GM23338 (cell line): ENCODE measurements around the gene SSTR3. TPM values are rescaled to one million over a fixed set of nuclear protein-coding genes. Genes with fewer than 3 reads are reported as not detected.

Experiments
- ATAC-seq: fragments of 200-7000 bp; cut with Tn5 transposase; 3 replicates; pipeline ENCODE4 v1.9.1; 2020
- DNase-seq: peaks from one replicate; pipeline ENCODE4 v3.0.0-alpha.2; 2015; ENCODE audit warnings: low spot score
- H2AFZ ChIP-seq: fragments of 200-600 bp; sonication (generic); 2 replicates; pipeline ENCODE4 v1.8.0; 2016; ENCODE audit warnings: antibody characterized with exemption, mild to moderate bottlenecking, moderate library complexity
- H3F3A ChIP-seq: fragments of 200-600 bp; sonication (generic); replicated peaks from 2 replicates; pipeline ENCODE4 v1.8.0; 2017; ENCODE audit warnings: antibody characterized with exemption, mixed run types, low read depth
- H3K27ac ChIP-seq: fragments of 200-600 bp; sonication (generic); 2 replicates; pipeline ENCODE4 v1.6.1; 2016; ENCODE audit warnings: low read depth
- H3K27me3 ChIP-seq: fragments of 200-600 bp; sonication (generic); 2 replicates; pipeline ENCODE4 v1.8.0; 2016; ENCODE audit warnings: mild to moderate bottlenecking, mixed run types, moderate library complexity; ENCODE audit not compliant: insufficient read depth
- H3K36me3 ChIP-seq: fragments of 200-600 bp; sonication (generic); 2 replicates; pipeline ENCODE4 v1.8.0; 2016; ENCODE audit warnings: mild to moderate bottlenecking; ENCODE audit not compliant: insufficient read depth
- H3K4me1 ChIP-seq: fragments of 200-600 bp; sonication (generic); 2 replicates; pipeline ENCODE4 v1.8.0; 2016; ENCODE audit warnings: mild to moderate bottlenecking, moderate library complexity; ENCODE audit not compliant: insufficient read depth
- H3K4me2 ChIP-seq: fragments of 200-600 bp; sonication (generic); 2 replicates; pipeline ENCODE4 v1.7.1; 2017; ENCODE audit warnings: mixed run types
- H3K4me3 ChIP-seq: fragments of 200-600 bp; sonication (generic); 2 replicates; pipeline ENCODE4 v1.6.1; 2016; ENCODE audit warnings: mixed run types
- H3K79me2 ChIP-seq: fragments of 200-600 bp; sonication (generic); replicated peaks from 2 replicates; pipeline ENCODE4 v1.8.0; 2017; ENCODE audit warnings: mild to moderate bottlenecking; ENCODE audit not compliant: insufficient read depth
- H3K9me2 ChIP-seq: fragments of 200-600 bp; sonication (generic); 2 replicates; pipeline ENCODE4 v1.8.0; 2017; ENCODE audit not compliant: insufficient read depth
- H4K20me1 ChIP-seq: fragments of 200-600 bp; sonication (generic); replicated peaks from 2 replicates; pipeline ENCODE4 v1.8.0; 2017; ENCODE audit warnings: mild to moderate bottlenecking; ENCODE audit not compliant: insufficient read depth
- H3K27ac Mint-ChIP-seq: 2 replicates; pipeline ENCODE4 v1.8.0; 2020; ENCODE audit warnings: inconsistent platforms, mild to moderate bottlenecking, moderate library complexity, mixed read lengths
- H3K27me3 Mint-ChIP-seq: 3 replicates; pipeline ENCODE4 v1.8.0; 2022; ENCODE audit warnings: low read depth, mild to moderate bottlenecking, moderate library complexity, mixed read lengths, inconsistent platforms; ENCODE audit not compliant: insufficient read depth, poor library complexity
- H3K36me3 Mint-ChIP-seq: 3 replicates; pipeline ENCODE4 v1.8.0; 2021; ENCODE audit warnings: low read depth, mild to moderate bottlenecking, inconsistent platforms, moderate library complexity, mixed read lengths
- H3K4me1 Mint-ChIP-seq: 3 replicates; pipeline ENCODE4 v1.8.0; 2020; ENCODE audit warnings: mild to moderate bottlenecking, inconsistent platforms, mixed read lengths
- H3K4me3 Mint-ChIP-seq: 3 replicates; pipeline ENCODE4 v1.8.0; 2021; ENCODE audit warnings: moderate library complexity, mild to moderate bottlenecking, inconsistent platforms, mixed read lengths
- H3K9me3 Mint-ChIP-seq: 3 replicates; pipeline ENCODE4 v1.8.0; 2020; ENCODE audit warnings: moderate library complexity, mild to moderate bottlenecking, inconsistent platforms, mixed read lengths
- CREB1 ChIP-seq: fragments of 250-450 bp; sonication (Bioruptor Pico); IDR thresholded peaks from 2 replicates; pipeline ENCODE4 v1.5.0; 2020; ENCODE audit warnings: low read depth, mild to moderate bottlenecking, moderate library complexity
- EZH2 ChIP-seq: fragments of 200-600 bp; sonication (generic); IDR thresholded peaks from one replicate; pipeline ENCODE4 v1.8.0; 2017; ENCODE audit warnings: antibody characterized with exemption, mild to moderate bottlenecking, low read depth; ENCODE audit not compliant: unreplicated experiment
- EZH2phosphoT487 ChIP-seq: fragments of 200-600 bp; sonication (generic); IDR thresholded peaks from one replicate; pipeline ENCODE4 v1.8.1; 2018; ENCODE audit warnings: antibody characterized with exemption; ENCODE audit not compliant: unreplicated experiment
- JUNB ChIP-seq: IDR thresholded peaks from one replicate; pipeline ENCODE4 v1.6.1; 2016; ENCODE audit warnings: antibody characterized with exemption; ENCODE audit not compliant: unreplicated experiment
- NANOG ChIP-seq: IDR thresholded peaks from 2 replicates; pipeline ENCODE4 v1.6.1; 2016; ENCODE audit warnings: antibody characterized with exemption, borderline replicate concordance
- STAT1 ChIP-seq: IDR thresholded peaks from one replicate; pipeline ENCODE4 v1.6.1; 2016; ENCODE audit warnings: antibody characterized with exemption; ENCODE audit not compliant: unreplicated experiment
- ZNF114 ChIP-seq: fragments of 250-450 bp; sonication (Bioruptor Pico); IDR thresholded peaks from 2 replicates; pipeline ENCODE4 v1.5.0; 2020; ENCODE audit warnings: mild to moderate bottlenecking, moderate library complexity
- ZNF331 ChIP-seq: fragments of 250-450 bp; sonication (Bioruptor Pico); IDR thresholded peaks from 2 replicates; pipeline ENCODE4 v1.5.0; 2020; ENCODE audit warnings: low read depth, mild to moderate bottlenecking, moderate library complexity
- polyA plus RNA-seq: library from polyadenylated mRNA; unstranded; fragments of >200 nt; fragmentation: Nextera tagmentation; extraction: Ambion mirVana; gene quantifications from 2 replicates; pipeline ENCODE4 v1.2.1, GENCODE V29; 2016
- total RNA-seq: library from RNA; depleted of rRNA; stranded (reverse); fragments of >200 nt; shearing (Covaris generic); gene quantifications from 2 replicates; pipeline ENCODE4 v1.2.3, GENCODE V29; 2014
- TF ChIP-seq, protein P1 (sequence below), 2 experiments: fragments of 200-600 bp in 1 of 2; sonication (generic) in 1 of 2; conservative IDR thresholded peaks; 2 replicates each; pipeline versions ENCODE4 v1.5.1 to v1.6.1; 2016 to 2017; ENCODE audit warnings: antibody characterized with exemption in 2 of 2, low read depth in 2 of 2, mild to moderate bottlenecking in 2 of 2, moderate library complexity in 1 of 2
- TF ChIP-seq, protein P2 (sequence below): IDR thresholded peaks from 2 replicates; pipeline ENCODE4 v1.6.1; 2016; ENCODE audit warnings: antibody characterized with exemption

The SSTR3 gene
- total and polyA plus RNA-seq, 2 experiments from 2014 or later = 0.66 TPM; not detected in 1

DNA sequence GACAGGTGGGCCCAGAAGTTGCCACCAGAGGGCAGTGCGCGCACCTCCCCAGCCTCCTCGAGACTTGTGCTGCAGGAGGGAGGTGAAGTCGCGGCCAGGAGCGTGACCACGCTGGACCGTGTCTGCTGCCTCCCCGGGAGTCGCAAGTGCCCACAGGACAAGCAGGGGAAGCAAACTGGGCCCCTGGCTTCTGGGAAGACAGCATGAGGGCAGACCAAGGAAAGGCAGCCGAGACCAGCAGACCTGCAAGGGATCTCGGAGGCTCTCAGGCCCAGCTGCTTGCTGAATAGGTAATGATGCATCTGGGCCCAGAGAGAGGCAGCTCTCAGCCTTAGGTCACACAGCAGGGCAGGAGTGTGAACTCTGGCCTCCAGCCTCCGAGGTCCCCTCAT lies 45.6 kb downstream of the SSTR3 start:
- H3K27ac Mint-ChIP-seq = no peak overlapping the region
- H3K36me3 ChIP-seq = no peaks in the 10 kb centered on the region
- H3K9me3 Mint-ChIP-seq = no peaks in the 10 kb centered on the region
- TF ChIP-seq, protein P1, sequence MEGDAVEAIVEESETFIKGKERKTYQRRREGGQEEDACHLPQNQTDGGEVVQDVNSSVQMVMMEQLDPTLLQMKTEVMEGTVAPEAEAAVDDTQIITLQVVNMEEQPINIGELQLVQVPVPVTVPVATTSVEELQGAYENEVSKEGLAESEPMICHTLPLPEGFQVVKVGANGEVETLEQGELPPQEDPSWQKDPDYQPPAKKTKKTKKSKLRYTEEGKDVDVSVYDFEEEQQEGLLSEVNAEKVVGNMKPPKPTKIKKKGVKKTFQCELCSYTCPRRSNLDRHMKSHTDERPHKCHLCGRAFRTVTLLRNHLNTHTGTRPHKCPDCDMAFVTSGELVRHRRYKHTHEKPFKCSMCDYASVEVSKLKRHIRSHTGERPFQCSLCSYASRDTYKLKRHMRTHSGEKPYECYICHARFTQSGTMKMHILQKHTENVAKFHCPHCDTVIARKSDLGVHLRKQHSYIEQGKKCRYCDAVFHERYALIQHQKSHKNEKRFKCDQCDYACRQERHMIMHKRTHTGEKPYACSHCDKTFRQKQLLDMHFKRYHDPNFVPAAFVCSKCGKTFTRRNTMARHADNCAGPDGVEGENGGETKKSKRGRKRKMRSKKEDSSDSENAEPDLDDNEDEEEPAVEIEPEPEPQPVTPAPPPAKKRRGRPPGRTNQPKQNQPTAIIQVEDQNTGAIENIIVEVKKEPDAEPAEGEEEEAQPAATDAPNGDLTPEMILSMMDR (conservative IDR thresholded peaks at IDR 0.05; ENCODE audit: low read depth in 2 of 2) = peak in 1 of 2 experiments; percentile 89; a peak in 3 of 4 replicates
- no peak for TF ChIP-seq ZNF331 (CRISPR knock-in tag)
- H2AFZ ChIP-seq = 0 out of 2 replicates have a peak overlapping the region, but pooled peaks have one; percentile 79
- no peaks in the 10 kb centered on the region for H3K9me2 ChIP-seq
- no peaks in the 10 kb centered on the region for H3F3A ChIP-seq
- no peaks in the 10 kb centered on the region for H3K79me2 ChIP-seq
- no peaks in the 10 kb centered on the region for H3K27me3 ChIP-seq
- no peak overlapping the region for H3K4me3 Mint-ChIP-seq
- ATAC-seq = peak; percentile 92
- peaks cover under 1% of the 10 kb centered on the region for H3K4me1 ChIP-seq
- no peak overlapping the region for H3K27ac ChIP-seq
- H4K20me1 ChIP-seq = no peaks in the 10 kb centered on the region
- peaks cover 26% of the 10 kb centered on the region for H3K4me1 Mint-ChIP-seq
- H3K4me3 ChIP-seq = no peak overlapping the region
- H3K4me2 ChIP-seq = no peak overlapping the region
- peaks cover 13% of the 10 kb centered on the region for H3K27me3 Mint-ChIP-seq
- DNase-seq = peak; percentile 84
- no peaks in the 10 kb centered on the region for H3K36me3 Mint-ChIP-seq

DNA sequence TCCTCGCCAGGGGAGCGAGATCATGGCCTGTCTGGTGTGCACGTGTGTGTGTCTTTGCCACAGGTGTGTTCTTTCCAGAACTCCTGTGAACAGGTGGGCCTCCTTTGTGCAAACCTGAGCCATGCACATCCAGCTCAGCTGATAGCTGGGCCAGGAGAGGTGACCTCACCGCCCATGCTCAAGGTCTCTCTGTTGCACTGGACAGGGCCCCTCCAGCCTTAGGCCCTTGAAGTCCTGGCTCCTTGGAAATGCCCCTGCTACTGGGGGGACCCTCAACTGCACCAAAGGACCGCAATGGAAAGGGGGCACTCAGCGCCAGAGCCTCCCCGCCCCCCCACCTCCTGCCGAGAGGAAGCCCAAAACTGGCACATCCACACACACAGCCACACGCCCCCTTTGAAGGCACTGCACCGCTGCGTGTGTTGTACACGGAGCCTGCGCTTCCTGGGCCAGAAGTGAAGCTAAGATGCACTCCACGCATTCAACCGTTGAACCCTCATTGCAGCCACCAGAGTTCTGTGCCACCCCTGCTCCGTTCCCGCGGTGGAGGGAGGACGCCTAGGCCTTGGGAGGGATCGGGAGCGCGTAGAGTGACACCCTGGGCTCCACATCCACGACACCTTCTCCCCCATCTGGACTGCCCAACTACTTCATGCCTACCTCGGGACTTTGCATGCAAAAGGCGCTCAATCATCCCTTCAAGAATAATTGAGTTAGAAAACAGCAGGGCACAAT lies 46.2 kb downstream of the SSTR3 start:
- DNase-seq = no peak
- ATAC-seq = no peak; the same call in 2 of the 3 replicates
- Histone ChIP-seq H3K27ac (no peak overlapping the region), H3F3A (no peaks in the 10 kb centered on the region), H3K9me2 (no peaks in the 10 kb centered on the region), H3K36me3 (no peaks in the 10 kb centered on the region), H3K79me2 (no peaks in the 10 kb centered on the region), H2AFZ (peak overlapping the region; percentile 47; the same call in 1 of the 2 replicates), H3K27me3 (no peaks in the 10 kb centered on the region), H3K4me2 (no peak overlapping the region), H4K20me1 (no peaks in the 10 kb centered on the region), H3K4me1 (no peaks in the 10 kb centered on the region; the same call in 1 of the 2 replicates), H3K4me3 (no peak overlapping the region)
- Mint-ChIP-seq H3K4me1 (peaks cover 23% of the 10 kb centered on the region), H3K36me3 (no peaks in the 10 kb centered on the region), H3K27ac (no peak overlapping the region), H3K9me3 (peaks cover 3% of the 10 kb centered on the region; the same call in 1 of the 3 replicates), H3K27me3 (peaks cover 10% of the 10 kb centered on the region), H3K4me3 (no peak overlapping the region)
- TF ChIP-seq, protein P1 (conservative IDR thresholded peaks at IDR 0.05; ENCODE audit: low read depth in 2 of 2) = peak in 1 of 2 experiments; percentile 88; a peak in 1 of 4 replicates
- TF ChIP-seq ZNF114 (CRISPR knock-in tag) = no peak

DNA sequence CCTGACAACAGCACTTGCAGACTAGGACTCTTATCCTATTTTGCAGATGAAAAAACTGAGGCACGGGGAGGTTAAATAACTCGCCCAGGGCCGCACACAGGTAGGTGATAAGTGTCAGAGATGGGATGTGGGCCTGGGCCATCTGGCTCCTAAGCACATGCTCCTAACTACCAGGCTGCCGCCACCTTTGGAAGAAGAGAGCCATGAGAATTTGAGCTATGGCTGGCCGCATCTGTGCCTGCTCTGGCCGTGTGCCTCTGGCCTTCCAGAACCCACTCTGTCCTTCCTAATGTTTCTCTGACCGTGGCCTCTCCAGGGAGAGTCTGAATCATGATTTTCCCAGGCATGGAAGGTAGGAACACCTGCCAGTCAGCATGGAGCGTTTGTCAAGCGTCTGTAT lies 47.2 kb downstream of the SSTR3 start:
- peaks cover 7% of the 10 kb centered on the region for H3K27me3 Mint-ChIP-seq
- H3K79me2 ChIP-seq = no peaks in the 10 kb centered on the region
- H3K4me3 ChIP-seq = no peak overlapping the region
- H3K36me3 Mint-ChIP-seq = no peaks in the 10 kb centered on the region
- no peaks in the 10 kb centered on the region for H3K36me3 ChIP-seq
- DNase-seq (no peak), ATAC-seq (no peak)
- no peaks in the 10 kb centered on the region for H4K20me1 ChIP-seq
- H3K4me1 Mint-ChIP-seq = peaks cover 23% of the 10 kb centered on the region
- H2AFZ ChIP-seq = no peak overlapping the region
- no peak overlapping the region for H3K27ac ChIP-seq
- peaks cover 4% of the 10 kb centered on the region; the same call in 2 of the 3 replicates for H3K9me3 Mint-ChIP-seq
- H3K9me2 ChIP-seq = no peaks in the 10 kb centered on the region
- no peaks in the 10 kb centered on the region for H3F3A ChIP-seq
- H3K27me3 ChIP-seq = no peaks in the 10 kb centered on the region
- no peaks in the 10 kb centered on the region; the same call in 1 of the 2 replicates for H3K4me1 ChIP-seq
- H3K4me3 Mint-ChIP-seq = no peak overlapping the region
- no peak overlapping the region for H3K27ac Mint-ChIP-seq
- no peak overlapping the region for H3K4me2 ChIP-seq
- TF ChIP-seq JUNB (no peak), ZNF114 (CRISPR knock-in tag) (no peak), EZH2phosphoT487 (no peak), ZNF331 (CRISPR knock-in tag) (no peak), EZH2 (no peak), NANOG (no peak), STAT1 (no peak), CREB1 (CRISPR knock-in tag) (no peak)
- TF ChIP-seq, protein P2, sequence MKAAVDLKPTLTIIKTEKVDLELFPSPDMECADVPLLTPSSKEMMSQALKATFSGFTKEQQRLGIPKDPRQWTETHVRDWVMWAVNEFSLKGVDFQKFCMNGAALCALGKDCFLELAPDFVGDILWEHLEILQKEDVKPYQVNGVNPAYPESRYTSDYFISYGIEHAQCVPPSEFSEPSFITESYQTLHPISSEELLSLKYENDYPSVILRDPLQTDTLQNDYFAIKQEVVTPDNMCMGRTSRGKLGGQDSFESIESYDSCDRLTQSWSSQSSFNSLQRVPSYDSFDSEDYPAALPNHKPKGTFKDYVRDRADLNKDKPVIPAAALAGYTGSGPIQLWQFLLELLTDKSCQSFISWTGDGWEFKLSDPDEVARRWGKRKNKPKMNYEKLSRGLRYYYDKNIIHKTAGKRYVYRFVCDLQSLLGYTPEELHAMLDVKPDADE = no peak
- TF ChIP-seq, protein P1 (conservative IDR thresholded peaks at IDR 0.05; ENCODE audit: low read depth in 2 of 2) = no peak
